ENCODE measurements around the gene HK1.

GRCh38 chr10:69278446-69278963 is at the start of gene HK1:
- TF ChIP-seq POLR2A (IDR thresholded peaks at IDR 0.05) (no peak), CTCF (IDR thresholded peaks at IDR 0.05) (no peak)

Measured in uterus (tissue), 2 donors.